GM19043 (cell line): ENCODE measurements around the gene GLUD1.
"Not testable (repeated sequence)": the region's sequence is repeated elsewhere in the genome, so short reads cannot be mapped to it uniquely, and the experiment has no call there.

Experiments
- ATAC-seq: cut with Tn5 transposase; IDR thresholded peaks from one replicate; pipeline ENCODE4 v1.9.1; 2021; ENCODE audit warnings: low read depth; ENCODE audit not compliant: unreplicated experiment

GLUD1 gene

GRCh38 chr10:87007124-87007523 lies 87.5 kb downstream of the GLUD1 start:
- not testable (repeated sequence) for ATAC-seq

GRCh38 chr10:87000491-87000890 lies 94.2 kb downstream of the GLUD1 start:
- no peak for ATAC-seq
